ENCODE measurements around the gene CENPM.

DNA sequence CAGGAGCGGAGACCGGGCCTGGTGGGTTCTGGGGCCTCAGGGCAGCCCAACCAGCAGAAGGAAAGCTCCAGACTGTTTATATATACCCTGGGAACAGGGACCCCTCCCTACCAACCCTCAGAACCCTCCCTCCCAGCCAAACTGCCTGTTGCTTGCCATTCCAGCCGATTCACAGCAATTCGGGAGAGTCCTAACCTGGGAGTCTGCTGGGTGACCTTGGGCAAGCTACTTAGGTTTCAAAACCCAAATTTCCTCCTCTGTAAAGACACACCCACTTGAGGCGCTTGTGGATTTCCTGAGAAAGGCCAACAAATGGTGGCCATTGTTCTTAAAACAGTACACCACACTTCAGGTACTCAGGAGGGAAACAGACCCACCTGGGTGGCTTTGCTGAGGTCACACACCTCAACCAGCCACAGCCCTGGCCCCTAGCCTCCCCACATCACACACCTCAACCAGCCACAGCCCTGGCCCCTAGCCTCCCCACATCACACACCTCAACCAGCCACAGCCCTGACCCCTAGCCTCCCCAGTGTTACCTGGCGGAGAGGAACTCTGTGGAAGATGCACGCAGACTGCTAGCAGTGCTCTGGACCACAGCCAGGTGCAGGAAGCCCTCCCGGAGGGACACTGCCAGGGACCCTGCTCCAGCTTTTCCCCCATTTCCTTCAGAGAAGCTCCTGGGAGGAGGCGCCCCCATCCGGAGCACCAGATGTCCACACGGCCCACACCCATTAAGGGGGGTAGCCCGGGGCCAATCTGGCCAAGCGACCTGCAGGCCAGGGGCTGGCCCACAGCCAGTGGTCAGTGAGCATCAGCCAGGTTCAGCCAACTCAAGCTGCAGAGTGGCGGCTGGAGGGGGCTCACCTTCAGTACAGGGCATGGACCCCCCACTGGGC, 38.3 kb downstream of the CENPM start:
- no peak for TF ChIP-seq CTCF (optimal IDR thresholded peaks at IDR 0.05 in 1 of 3, IDR thresholded peaks at IDR 0.05 in 1 of 3, conservative IDR thresholded peaks at IDR 0.05 in 1 of 3; ENCODE audit: extremely low read depth in 1 of 3, insufficient read depth in 2 of 3, low read length in 3 of 3)
- TF ChIP-seq EZH2 (IDR thresholded peaks at IDR 0.05; ENCODE audit: low read length), result no peak
